ENCODE results near the gene MAJIN.

The MAJIN gene

DNA sequence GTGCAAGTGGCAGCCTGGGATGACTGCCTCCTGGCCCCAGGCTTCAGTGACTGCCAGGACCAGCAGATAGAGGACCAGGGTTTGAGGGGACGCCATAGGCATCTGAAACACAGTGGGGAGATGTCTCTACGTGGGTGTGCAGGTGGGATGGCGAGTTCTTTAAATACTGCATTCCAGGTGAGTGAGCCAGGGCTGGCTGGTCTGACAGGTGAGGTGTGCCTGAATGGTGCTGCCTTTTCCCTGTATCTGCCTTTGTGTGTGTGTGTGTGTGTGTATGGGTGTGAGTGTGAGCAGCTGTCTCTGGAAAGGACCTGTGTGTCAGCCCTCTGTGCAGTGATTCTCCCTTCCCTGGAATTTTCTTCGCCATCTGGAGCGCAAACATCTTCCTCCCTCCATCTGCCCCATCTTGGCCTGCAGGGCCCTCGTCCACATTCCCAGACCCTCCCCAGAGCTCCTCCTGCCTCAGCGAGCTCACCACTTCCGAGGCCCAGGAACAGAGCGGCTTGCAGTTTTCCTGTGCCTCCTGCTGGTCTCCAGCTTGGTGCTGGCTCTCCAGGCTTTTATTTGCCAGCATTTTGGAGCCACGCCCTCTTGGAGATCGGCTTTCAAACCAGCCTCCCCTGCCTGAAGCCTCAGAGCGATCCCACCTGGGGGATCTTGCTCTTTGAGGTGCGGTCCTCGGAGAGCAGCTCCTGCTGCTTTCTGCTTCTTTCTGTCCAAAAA, 36.4 kb downstream of the MAJIN start, which contains the start of gene GPHA2 (continued):
- TF ChIP-seq TOX (CRISPR knock-in tag; IDR thresholded peaks at IDR 0.05; ENCODE audit: borderline replicate concordance): no peak
- TF ChIP-seq ZNF70 (CRISPR knock-in tag; IDR thresholded peaks at IDR 0.05): no peak
- TF ChIP-seq ESRRG (CRISPR knock-in tag; IDR thresholded peaks at IDR 0.05): no peak

DNA sequence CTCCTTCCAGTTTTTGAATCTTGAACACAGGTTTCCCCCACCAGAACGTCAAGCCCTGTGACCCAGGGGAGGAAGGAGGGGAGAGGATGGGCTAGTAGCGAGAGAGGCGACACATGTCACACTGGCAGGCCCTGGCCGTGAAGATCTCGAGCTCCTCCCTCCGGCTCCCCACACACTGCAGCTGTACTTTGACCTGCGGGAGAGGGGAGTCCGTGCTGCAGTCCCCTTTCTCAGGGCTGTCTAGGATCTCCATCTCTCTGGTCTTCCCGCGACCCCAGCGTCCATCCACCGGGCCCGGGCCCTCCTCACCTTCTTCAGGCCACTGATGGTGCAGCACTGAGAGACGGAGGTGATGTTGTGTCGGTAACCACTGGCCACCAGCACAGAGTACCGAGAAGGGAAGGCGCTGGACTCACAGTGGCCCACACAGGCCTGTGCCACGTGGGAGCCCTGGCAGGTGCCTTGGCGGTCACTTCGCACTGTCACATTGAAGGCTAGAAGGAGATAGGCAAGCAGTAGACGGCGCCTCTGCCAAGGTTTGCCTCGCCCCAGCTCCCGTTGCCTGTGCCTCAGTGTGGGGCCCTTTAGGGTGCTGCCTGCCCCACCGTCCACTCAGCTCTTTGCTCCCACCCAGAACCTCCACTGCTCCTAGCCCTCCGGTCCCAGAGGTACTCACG, 37.1 kb downstream of the MAJIN start:
- TF ChIP-seq ZNF8 (CRISPR knock-in tag; IDR thresholded peaks at IDR 0.05) (no peak), GLIS3 (CRISPR knock-in tag; IDR thresholded peaks at IDR 0.05) (no peak), SNAI2 (CRISPR knock-in tag; IDR thresholded peaks at IDR 0.05) (no peak), CSDC2 (CRISPR knock-in tag; IDR thresholded peaks at IDR 0.05) (no peak), BACH2 (CRISPR knock-in tag; IDR thresholded peaks at IDR 0.05; ENCODE audit: borderline replicate concordance) (no peak), TOX (CRISPR knock-in tag; IDR thresholded peaks at IDR 0.05; ENCODE audit: borderline replicate concordance) (no peak), PPARA (CRISPR knock-in tag; IDR thresholded peaks at IDR 0.05; ENCODE audit: borderline replicate concordance) (no peak), TCF4 (CRISPR knock-in tag; IDR thresholded peaks at IDR 0.05; ENCODE audit: borderline replicate concordance) (no peak), OSR1 (CRISPR knock-in tag; IDR thresholded peaks at IDR 0.05) (no peak), ZNF565 (CRISPR knock-in tag; conservative IDR thresholded peaks at IDR 0.05; ENCODE audit: low read depth) (no peak), ZFP3 (CRISPR knock-in tag; IDR thresholded peaks at IDR 0.05) (no peak), ZC3H10 (CRISPR knock-in tag; IDR thresholded peaks at IDR 0.05) (no peak), ZFP30 (CRISPR knock-in tag; IDR thresholded peaks at IDR 0.05) (no peak)
- TF ChIP-seq, protein P1, sequence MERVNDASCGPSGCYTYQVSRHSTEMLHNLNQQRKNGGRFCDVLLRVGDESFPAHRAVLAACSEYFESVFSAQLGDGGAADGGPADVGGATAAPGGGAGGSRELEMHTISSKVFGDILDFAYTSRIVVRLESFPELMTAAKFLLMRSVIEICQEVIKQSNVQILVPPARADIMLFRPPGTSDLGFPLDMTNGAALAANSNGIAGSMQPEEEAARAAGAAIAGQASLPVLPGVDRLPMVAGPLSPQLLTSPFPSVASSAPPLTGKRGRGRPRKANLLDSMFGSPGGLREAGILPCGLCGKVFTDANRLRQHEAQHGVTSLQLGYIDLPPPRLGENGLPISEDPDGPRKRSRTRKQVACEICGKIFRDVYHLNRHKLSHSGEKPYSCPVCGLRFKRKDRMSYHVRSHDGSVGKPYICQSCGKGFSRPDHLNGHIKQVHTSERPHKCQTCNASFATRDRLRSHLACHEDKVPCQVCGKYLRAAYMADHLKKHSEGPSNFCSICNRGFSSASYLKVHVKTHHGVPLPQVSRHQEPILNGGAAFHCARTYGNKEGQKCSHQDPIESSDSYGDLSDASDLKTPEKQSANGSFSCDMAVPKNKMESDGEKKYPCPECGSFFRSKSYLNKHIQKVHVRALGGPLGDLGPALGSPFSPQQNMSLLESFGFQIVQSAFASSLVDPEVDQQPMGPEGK (CRISPR knock-in tag; IDR thresholded peaks at IDR 0.05; ENCODE audit: borderline replicate concordance): no peak
- TF ChIP-seq, protein P2, sequence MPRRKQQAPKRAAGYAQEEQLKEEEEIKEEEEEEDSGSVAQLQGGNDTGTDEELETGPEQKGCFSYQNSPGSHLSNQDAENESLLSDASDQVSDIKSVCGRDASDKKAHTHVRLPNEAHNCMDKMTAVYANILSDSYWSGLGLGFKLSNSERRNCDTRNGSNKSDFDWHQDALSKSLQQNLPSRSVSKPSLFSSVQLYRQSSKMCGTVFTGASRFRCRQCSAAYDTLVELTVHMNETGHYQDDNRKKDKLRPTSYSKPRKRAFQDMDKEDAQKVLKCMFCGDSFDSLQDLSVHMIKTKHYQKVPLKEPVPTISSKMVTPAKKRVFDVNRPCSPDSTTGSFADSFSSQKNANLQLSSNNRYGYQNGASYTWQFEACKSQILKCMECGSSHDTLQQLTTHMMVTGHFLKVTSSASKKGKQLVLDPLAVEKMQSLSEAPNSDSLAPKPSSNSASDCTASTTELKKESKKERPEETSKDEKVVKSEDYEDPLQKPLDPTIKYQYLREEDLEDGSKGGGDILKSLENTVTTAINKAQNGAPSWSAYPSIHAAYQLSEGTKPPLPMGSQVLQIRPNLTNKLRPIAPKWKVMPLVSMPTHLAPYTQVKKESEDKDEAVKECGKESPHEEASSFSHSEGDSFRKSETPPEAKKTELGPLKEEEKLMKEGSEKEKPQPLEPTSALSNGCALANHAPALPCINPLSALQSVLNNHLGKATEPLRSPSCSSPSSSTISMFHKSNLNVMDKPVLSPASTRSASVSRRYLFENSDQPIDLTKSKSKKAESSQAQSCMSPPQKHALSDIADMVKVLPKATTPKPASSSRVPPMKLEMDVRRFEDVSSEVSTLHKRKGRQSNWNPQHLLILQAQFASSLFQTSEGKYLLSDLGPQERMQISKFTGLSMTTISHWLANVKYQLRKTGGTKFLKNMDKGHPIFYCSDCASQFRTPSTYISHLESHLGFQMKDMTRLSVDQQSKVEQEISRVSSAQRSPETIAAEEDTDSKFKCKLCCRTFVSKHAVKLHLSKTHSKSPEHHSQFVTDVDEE (CRISPR knock-in tag; IDR thresholded peaks at IDR 0.05): no peak
- TF ChIP-seq, protein P3, sequence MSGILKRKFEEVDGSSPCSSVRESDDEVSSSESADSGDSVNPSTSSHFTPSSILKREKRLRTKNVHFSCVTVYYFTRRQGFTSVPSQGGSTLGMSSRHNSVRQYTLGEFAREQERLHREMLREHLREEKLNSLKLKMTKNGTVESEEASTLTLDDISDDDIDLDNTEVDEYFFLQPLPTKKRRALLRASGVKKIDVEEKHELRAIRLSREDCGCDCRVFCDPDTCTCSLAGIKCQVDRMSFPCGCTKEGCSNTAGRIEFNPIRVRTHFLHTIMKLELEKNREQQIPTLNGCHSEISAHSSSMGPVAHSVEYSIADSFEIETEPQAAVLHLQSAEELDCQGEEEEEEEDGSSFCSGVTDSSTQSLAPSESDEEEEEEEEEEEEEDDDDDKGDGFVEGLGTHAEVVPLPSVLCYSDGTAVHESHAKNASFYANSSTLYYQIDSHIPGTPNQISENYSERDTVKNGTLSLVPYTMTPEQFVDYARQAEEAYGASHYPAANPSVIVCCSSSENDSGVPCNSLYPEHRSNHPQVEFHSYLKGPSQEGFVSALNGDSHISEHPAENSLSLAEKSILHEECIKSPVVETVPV (CRISPR knock-in tag; IDR thresholded peaks at IDR 0.05): no peak
- TF ChIP-seq, protein P4, sequence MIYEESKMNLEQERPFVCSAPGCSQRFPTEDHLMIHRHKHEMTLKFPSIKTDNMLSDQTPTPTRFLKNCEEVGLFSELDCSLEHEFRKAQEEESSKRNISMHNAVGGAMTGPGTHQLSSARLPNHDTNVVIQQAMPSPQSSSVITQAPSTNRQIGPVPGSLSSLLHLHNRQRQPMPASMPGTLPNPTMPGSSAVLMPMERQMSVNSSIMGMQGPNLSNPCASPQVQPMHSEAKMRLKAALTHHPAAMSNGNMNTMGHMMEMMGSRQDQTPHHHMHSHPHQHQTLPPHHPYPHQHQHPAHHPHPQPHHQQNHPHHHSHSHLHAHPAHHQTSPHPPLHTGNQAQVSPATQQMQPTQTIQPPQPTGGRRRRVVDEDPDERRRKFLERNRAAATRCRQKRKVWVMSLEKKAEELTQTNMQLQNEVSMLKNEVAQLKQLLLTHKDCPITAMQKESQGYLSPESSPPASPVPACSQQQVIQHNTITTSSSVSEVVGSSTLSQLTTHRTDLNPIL (CRISPR knock-in tag; IDR thresholded peaks at IDR 0.05; ENCODE audit: low read depth): no peak
- TF ChIP-seq, protein P5, sequence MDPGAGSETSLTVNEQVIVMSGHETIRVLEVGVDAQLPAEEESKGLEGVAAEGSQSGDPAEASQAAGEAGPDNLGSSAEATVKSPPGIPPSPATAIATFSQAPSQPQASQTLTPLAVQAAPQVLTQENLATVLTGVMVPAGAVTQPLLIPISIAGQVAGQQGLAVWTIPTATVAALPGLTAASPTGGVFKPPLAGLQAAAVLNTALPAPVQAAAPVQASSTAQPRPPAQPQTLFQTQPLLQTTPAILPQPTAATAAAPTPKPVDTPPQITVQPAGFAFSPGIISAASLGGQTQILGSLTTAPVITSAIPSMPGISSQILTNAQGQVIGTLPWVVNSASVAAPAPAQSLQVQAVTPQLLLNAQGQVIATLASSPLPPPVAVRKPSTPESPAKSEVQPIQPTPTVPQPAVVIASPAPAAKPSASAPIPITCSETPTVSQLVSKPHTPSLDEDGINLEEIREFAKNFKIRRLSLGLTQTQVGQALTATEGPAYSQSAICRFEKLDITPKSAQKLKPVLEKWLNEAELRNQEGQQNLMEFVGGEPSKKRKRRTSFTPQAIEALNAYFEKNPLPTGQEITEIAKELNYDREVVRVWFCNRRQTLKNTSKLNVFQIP (CRISPR knock-in tag; IDR thresholded peaks at IDR 0.05; ENCODE audit: borderline replicate concordance, low read depth): no peak
- ATAC-seq: no peak; the same call in 2 of the 3 replicates
